Activated T-helper 17 cell treated with anti-CD3 and anti-CD28 coated beads, Interleukin-2, amount 50 U/mL, for 72 hours (primary cell): Measurements from ENCODE around the gene ZNF497. TPM values are rescaled to one million over a fixed set of nuclear protein-coding genes. Genes with fewer than 3 reads are reported as not detected.
"Not testable (repeated sequence)": the region's sequence is repeated elsewhere in the genome, so short reads cannot be mapped to it uniquely, and the experiment has no call there.

Source experiments
- ATAC-seq: fragments of 150-1000 bp; cut with Tn5 transposase; replicated peaks from 2 replicates; pipeline ENCODE4 v1.10.0; 2021; ENCODE audit warnings: mild to moderate bottlenecking, moderate library complexity
- H3K27ac Mint-ChIP-seq: one replicate; pipeline ENCODE4 v1.8.0; 2022; ENCODE audit warnings: mixed read lengths
- H3K27me3 Mint-ChIP-seq: one replicate; pipeline ENCODE4 v1.8.0; 2022; ENCODE audit warnings: mixed read lengths
- H3K36me3 Mint-ChIP-seq: one replicate; pipeline ENCODE4 v1.8.0; 2022; ENCODE audit warnings: low read depth, mild to moderate bottlenecking, mixed read lengths
- H3K4me1 Mint-ChIP-seq: one replicate; pipeline ENCODE4 v1.8.0; 2022; ENCODE audit warnings: mixed read lengths
- H3K4me3 Mint-ChIP-seq: one replicate; pipeline ENCODE4 v1.8.0; 2022; ENCODE audit warnings: mild to moderate bottlenecking, mixed read lengths
- H3K9me3 Mint-ChIP-seq: one replicate; pipeline ENCODE4 v1.8.0; 2022; ENCODE audit warnings: mixed read lengths
- total RNA-seq, 2 donors: library from RNA; stranded (reverse); gene quantifications; one replicate each; pipeline ENCODE4 v1.2.3, GENCODE V29; 2022

ZNF497 gene
- total RNA-seq, 2 donors from 2014 or later: 1.7 to 1.8 TPM

- peak; percentile 89 for ATAC-seq
- no peaks in the 10 kb centered on the region for H3K36me3 Mint-ChIP-seq
- peaks cover 5% of the 10 kb centered on the region for H3K4me1 Mint-ChIP-seq
- H3K27me3 Mint-ChIP-seq: no peaks in the 10 kb centered on the region
- no peak within 1 kb of the TSS for H3K4me3 Mint-ChIP-seq
- no peak within 1 kb of the TSS for H3K27ac Mint-ChIP-seq
- H3K9me3 Mint-ChIP-seq: no peaks in the 10 kb centered on the region
Measured at GRCh38 chr19:58326914-58327726, 35.4 kb downstream of the ZNF497 start, which contains the start of gene ZSCAN22. Gene ZSCAN22, plus strand, starts transcription at chr19:58326994. Its CDS starts 7,809 bp downstream, at chr19:58334803.

- Mint-ChIP-seq H3K4me3 (no peak overlapping the region), H3K27ac (no peak overlapping the region), H3K36me3 (no peaks in the 10 kb centered on the region), H3K9me3 (no peaks in the 10 kb centered on the region), H3K4me1 (peaks cover 5% of the 10 kb centered on the region), H3K27me3 (no peaks in the 10 kb centered on the region)
- peak; percentile 31 for ATAC-seq
Measured at GRCh38 chr19:58326501-58326913, 36.0 kb downstream of the ZNF497 start.

GRCh38 chr19:58325311-58326022 lies 37.1 kb downstream of the ZNF497 start:
- H3K27me3 Mint-ChIP-seq: no peaks in the 10 kb centered on the region
- ATAC-seq: peak; percentile 3
- no peak overlapping the region for H3K27ac Mint-ChIP-seq
- no peaks in the 10 kb centered on the region for H3K4me1 Mint-ChIP-seq
- no peaks in the 10 kb centered on the region for H3K9me3 Mint-ChIP-seq
- H3K4me3 Mint-ChIP-seq: no peak overlapping the region
- no peaks in the 10 kb centered on the region for H3K36me3 Mint-ChIP-seq

GRCh38 chr19:58319241-58319640 lies 43.3 kb downstream of the ZNF497 start:
- Mint-ChIP-seq H3K9me3 (no peaks in the 10 kb centered on the region), H3K27me3 (no peaks in the 10 kb centered on the region), H3K4me3 (no peak overlapping the region), H3K4me1 (no peaks in the 10 kb centered on the region), H3K36me3 (peaks cover 22% of the 10 kb centered on the region), H3K27ac (no peak overlapping the region)
- ATAC-seq: no peak

- no peak for ATAC-seq
- no peaks in the 10 kb centered on the region for H3K9me3 Mint-ChIP-seq
- no peaks in the 10 kb centered on the region for H3K27me3 Mint-ChIP-seq
- no peaks in the 10 kb centered on the region for H3K4me1 Mint-ChIP-seq
- H3K27ac Mint-ChIP-seq: no peak overlapping the region
- peaks cover 31% of the 10 kb centered on the region for H3K36me3 Mint-ChIP-seq
- H3K4me3 Mint-ChIP-seq: no peak overlapping the region
Measured at GRCh38 chr19:58318297-58318696, 44.3 kb downstream of the ZNF497 start.

- Mint-ChIP-seq H3K27me3 (no peaks in the 10 kb centered on the region), H3K4me1 (no peaks in the 10 kb centered on the region), H3K27ac (no peak overlapping the region), H3K4me3 (no peak overlapping the region), H3K36me3 (peaks cover 38% of the 10 kb centered on the region), H3K9me3 (no peaks in the 10 kb centered on the region)
- ATAC-seq: no peak
Measured at GRCh38 chr19:58317476-58318072, 45.0 kb downstream of the ZNF497 start.

GRCh38 chr19:58315580-58315979 lies 47.0 kb downstream of the ZNF497 start:
- Mint-ChIP-seq H3K9me3 (no peaks in the 10 kb centered on the region), H3K27ac (no peak overlapping the region), H3K4me1 (no peaks in the 10 kb centered on the region), H3K4me3 (no peak overlapping the region), H3K36me3 (peaks cover 58% of the 10 kb centered on the region), H3K27me3 (no peaks in the 10 kb centered on the region)
- no peak for ATAC-seq

- Mint-ChIP-seq H3K36me3 (peaks cover 99% of the 10 kb centered on the region), H3K9me3 (no peaks in the 10 kb centered on the region), H3K4me1 (peaks cover 15% of the 10 kb centered on the region), H3K27me3 (no peaks in the 10 kb centered on the region), H3K4me3 (no peak overlapping the region), H3K27ac (no peak overlapping the region)
- ATAC-seq: no peak
Measured at GRCh38 chr19:58311345-58311865, 51.1 kb downstream of the ZNF497 start.

- Mint-ChIP-seq H3K4me1 (peaks cover 22% of the 10 kb centered on the region), H3K36me3 (peaks cover 99% of the 10 kb centered on the region)
- not testable (repeated sequence) for ATAC-seq, H3K4me3 Mint-ChIP-seq, H3K9me3 Mint-ChIP-seq, H3K27me3 Mint-ChIP-seq, H3K27ac Mint-ChIP-seq
Measured at GRCh38 chr19:58310685-58311084, 51.9 kb downstream of the ZNF497 start.

GRCh38 chr19:58307736-58308135 lies 54.8 kb downstream of the ZNF497 start:
- H3K27ac Mint-ChIP-seq: no peak overlapping the region
- peak overlapping the region; percentile 19 for H3K4me3 Mint-ChIP-seq
- peaks cover 22% of the 10 kb centered on the region for H3K4me1 Mint-ChIP-seq
- no peaks in the 10 kb centered on the region for H3K9me3 Mint-ChIP-seq
- no peaks in the 10 kb centered on the region for H3K27me3 Mint-ChIP-seq
- ATAC-seq: no peak
- H3K36me3 Mint-ChIP-seq: peaks cover 80% of the 10 kb centered on the region

GRCh38 chr19:58305932-58306323 lies 56.6 kb downstream of the ZNF497 start:
- no peaks in the 10 kb centered on the region for H3K9me3 Mint-ChIP-seq
- peaks cover 66% of the 10 kb centered on the region for H3K36me3 Mint-ChIP-seq
- no peak for ATAC-seq
- H3K27me3 Mint-ChIP-seq: no peaks in the 10 kb centered on the region
- H3K4me3 Mint-ChIP-seq: peak overlapping the region; percentile 91
- H3K27ac Mint-ChIP-seq: peak overlapping the region; percentile 96
- H3K4me1 Mint-ChIP-seq: peaks cover 22% of the 10 kb centered on the region

- Mint-ChIP-seq H3K4me1 (peaks cover 22% of the 10 kb centered on the region), H3K27ac (peak within 1 kb of the TSS; percentile 96), H3K27me3 (no peaks in the 10 kb centered on the region), H3K36me3 (peaks cover 66% of the 10 kb centered on the region), H3K4me3 (peak within 1 kb of the TSS; percentile 91), H3K9me3 (no peaks in the 10 kb centered on the region)
- ATAC-seq: peak; percentile 99
Measured at GRCh38 chr19:58305065-58305931, 57.3 kb downstream of the ZNF497 start, which contains the start of gene ERVK3-1. Gene ERVK3-1, plus strand, starts transcription at chr19:58305377. Its CDS starts 6,792 bp downstream, at chr19:58312169.

GRCh38 chr19:58304748-58305064 lies 57.8 kb downstream of the ZNF497 start:
- Mint-ChIP-seq H3K4me1 (peaks cover 21% of the 10 kb centered on the region), H3K4me3 (peak overlapping the region; percentile 91), H3K27me3 (no peaks in the 10 kb centered on the region), H3K36me3 (peaks cover 66% of the 10 kb centered on the region), H3K9me3 (no peaks in the 10 kb centered on the region), H3K27ac (peak overlapping the region; percentile 96)
- peak; percentile 13 for ATAC-seq
